ENCODE measurements around the gene CEP97.

CEP97 gene

GRCh38 chr3:101816215-101817149 is 92.1 kb downstream of the CEP97 start:
- DNase-seq, result no peak

GRCh38 chr3:101817992-101818391 is 93.6 kb downstream of the CEP97 start:
- DNase-seq, result no peak

- no peak for DNase-seq
These were observed 95.3 kb downstream of the CEP97 start for GRCh38 chr3:101819649-101820206.
